ENCODE measurements around the gene SLC12A9. TPM values are rescaled to one million over a fixed set of nuclear protein-coding genes. Genes with fewer than 3 reads are reported as not detected.

Gene SLC12A9
- total and polyA plus RNA-seq, 2 of the 8 experiments (the other 6 are each of a cell fraction or from before 2014, with no cell fraction given) = 31.4 to 40.1 TPM

DNA sequence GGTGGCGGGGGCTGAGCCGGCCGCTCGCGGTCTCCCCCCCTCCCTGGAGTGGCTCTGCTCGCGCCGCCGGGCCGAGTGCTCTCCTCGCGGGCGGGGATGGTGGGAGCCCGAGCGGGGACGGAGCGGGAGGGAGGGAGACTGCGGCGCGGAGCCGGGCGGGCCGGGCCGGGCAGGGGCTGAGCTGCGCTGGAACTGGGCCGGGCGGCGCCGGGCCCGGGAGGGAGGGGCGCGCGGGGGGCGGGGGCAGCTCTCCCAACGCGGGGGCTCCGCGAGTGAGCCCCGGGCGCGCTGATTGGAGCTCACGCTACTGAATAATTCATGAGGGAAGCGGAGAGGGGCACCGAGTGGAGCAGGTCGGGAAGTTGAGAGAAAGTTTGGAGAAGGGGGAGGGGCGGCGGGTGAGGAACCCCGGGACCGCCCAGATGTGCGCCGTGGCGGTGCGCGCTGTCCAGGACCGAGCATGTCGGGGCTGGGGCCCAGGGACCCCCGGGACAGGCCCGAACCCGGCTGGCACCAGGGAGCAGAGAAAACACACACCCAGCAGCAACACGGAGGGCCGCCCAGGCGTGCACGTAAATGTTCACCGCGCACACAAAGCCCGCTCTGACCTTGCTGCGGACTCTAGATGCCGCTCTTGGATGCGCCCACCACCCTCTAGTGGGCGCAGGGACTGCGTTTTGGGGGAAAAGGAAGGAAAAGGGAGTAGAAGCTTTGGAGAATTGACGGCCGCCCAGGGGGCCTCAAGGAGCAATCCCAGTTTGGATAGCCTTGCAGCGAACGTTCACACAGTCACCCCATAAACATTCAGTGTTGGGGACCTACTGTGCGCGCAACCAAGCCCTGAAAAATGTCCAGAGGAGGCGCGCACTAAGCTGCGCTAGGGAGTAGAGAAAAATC lies 24.9 kb upstream of the SLC12A9 start, which contains the start of gene EPHB4 (continued):
- TF ChIP-seq JUND (IDR thresholded peaks at IDR 0.05; ENCODE audit: low read length) (no peak), BACH1 (IDR thresholded peaks at IDR 0.05; ENCODE audit: low read length) (no peak), EZH2 (IDR thresholded peaks at IDR 0.05; ENCODE audit: low read depth, low read length, severe bottlenecking) (no peak)
